ENCODE measurements around the gene UFD1.

UFD1 gene

DNA sequence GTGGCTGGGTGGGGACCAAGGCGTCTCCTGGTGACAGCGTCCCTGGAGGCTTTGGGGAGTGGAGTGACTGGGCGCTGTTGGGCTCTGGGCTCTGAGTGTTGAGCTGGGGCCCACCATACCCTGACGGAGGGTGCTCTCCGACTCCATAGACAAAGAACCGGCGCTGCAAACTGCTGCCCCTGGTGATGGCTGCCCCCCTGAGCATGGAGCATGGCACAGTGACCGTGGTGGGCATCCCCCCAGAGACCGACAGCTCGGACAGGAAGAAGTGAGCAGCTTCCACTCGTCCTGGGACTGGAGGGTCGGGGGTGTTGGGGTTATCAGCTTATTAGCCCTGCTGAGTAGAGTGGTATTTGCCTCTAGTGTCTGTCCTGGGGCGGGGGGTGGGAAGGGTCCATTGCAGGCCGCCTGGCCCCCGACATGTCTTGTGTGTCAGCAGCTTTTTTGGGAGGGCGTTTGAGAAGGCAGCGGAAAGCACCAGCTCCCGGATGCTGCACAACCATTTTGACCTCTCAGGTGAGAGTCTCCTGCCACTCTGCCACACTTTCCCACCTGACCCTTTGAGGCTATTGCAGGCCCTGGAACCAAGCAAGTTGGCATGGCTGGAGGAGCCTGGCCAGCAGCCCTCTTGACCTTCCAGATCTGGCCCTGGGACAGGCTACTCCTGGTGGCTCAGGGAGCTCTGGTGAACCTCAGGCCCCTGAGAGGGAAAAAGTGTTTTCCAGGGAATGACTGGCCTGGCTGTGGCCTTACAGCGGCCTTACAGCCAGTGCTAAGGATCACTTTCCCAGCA lies 37.6 kb upstream of the UFD1 start:
- no peak for DNase-seq (ENCODE audit: low read depth)

GRCh38 chr22:19515654-19516377 lies 36.8 kb upstream of the UFD1 start:
- DNase-seq (ENCODE audit: low read depth), result no peak

- DNase-seq (ENCODE audit: low read depth), result no peak
These were observed 36.0 kb upstream of the UFD1 start for GRCh38 chr22:19514831-19515565.

DNA sequence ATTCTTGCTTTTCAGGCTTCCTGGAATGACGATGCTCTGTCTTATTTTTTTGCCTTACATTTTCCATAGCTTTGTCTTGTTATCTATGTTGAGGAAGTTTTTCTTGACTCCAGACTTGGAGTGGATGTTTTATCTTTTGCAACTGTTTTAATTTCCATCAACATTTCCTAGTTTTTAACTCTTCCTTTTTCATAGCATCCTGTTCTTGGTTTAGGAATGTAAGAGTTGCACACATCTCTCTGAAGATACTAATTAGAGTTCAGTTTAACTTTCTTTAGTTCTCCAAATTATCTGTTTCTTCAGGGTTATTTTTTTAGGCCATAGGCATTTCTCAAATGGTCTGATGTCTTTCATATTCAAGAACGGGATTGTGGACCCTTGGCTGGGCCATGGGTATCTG lies 34.8 kb upstream of the UFD1 start:
- DNase-seq (ENCODE audit: low read depth), result no peak

GRCh38 chr22:19510919-19511341 lies 31.9 kb upstream of the UFD1 start:
- DNase-seq (ENCODE audit: low read depth), result no peak

DNA sequence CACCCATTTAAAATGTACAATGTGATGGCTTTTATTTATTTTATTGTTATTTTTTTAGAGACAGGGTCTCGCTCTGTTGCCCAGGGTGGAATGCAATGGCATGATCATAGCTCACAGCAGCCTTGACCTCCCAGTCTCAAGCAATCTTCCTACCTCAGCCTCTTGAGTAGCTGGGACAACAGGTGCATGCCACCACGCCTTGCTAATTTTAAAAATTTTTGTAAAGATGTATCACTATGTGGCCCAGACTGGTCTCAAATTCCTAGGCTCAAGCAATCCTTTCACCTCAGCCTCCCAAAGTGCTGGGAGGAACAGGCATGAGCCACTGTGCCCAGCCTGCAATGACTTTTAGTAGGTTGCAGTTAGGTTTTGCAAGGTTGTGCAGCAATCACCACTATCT lies 30.9 kb upstream of the UFD1 start:
- no peak for DNase-seq (ENCODE audit: low read depth)

- DNase-seq (ENCODE audit: low read depth), result no peak
These were observed 30.2 kb upstream of the UFD1 start for GRCh38 chr22:19509191-19509590.

DNA sequence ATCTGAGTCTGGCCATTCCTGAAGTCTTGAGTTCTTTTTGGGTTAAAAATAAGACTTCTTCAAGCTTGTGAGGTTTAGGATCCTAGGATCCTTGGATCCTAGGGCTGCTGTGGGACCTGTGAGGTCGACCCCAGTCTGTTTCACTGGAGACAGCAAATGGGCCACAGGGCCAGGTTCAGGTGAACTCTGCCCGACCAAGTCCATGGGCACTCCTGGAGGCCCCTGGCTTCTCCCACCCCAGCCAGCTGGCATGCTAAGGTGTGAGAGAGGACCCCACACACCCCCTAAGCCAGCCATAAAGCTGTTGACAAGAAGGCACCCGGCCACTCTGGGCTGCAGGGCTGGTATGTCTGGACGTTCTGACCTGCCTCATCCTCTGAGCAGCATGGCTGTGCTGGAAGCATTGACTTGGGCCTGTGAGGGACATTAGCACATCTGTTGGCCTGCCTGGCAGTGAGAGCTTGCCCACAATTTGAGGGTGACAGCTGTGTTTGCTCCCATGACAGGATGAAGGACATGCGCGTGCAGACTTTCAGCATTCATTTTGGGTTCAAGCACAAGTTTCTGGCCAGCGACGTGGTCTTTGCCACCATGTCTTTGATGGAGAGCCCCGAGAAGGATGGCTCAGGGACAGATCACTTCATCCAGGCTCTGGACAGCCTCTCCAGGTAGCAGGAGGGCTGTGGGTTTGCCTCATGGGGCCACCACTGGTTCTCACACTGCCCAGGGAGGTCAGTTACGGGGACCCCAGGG lies 29.2 kb upstream of the UFD1 start:
- no peak for DNase-seq (ENCODE audit: low read depth)

DNA sequence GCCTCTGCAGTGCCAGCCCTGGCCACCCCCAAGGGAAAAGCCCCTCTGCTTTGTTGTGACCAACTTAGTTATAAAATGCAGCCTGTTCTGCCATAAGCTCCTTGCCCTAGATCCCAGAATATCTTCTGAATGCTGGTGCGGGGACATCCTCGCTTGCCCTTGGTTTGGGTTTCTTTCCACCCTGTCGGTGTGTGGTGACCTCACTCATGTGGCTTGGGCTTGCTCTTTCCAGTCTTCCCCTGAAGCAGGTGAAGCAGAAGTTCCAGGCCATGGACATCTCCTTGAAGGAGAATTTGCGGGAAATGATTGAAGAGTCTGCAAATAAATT lies 28.5 kb upstream of the UFD1 start:
- no peak for DNase-seq (ENCODE audit: low read depth)

DNA sequence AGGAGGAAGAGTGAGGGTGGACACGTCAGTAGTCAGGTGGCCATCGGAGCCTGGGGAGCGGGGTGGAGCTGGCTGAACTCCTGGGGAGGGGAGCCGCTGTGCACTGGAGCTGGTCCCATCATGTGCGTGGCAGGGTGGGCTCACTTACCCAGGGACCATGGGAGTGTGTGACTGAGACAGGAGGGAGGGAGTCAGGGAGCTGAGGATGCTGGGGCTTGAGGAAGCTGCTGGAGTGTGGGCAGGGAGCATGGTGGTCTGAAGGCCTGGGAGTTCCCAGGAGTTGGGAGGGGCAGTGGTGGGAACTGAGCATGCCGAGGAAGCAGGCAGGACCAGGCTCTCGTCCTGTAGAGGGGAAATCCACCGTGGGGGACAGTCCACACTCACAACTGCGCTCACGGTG lies 27.2 kb upstream of the UFD1 start:
- no peak for DNase-seq (ENCODE audit: low read depth)

- DNase-seq (ENCODE audit: low read depth), result no peak
These were observed 26.7 kb upstream of the UFD1 start for GRCh38 chr22:19505735-19506126.

DNA sequence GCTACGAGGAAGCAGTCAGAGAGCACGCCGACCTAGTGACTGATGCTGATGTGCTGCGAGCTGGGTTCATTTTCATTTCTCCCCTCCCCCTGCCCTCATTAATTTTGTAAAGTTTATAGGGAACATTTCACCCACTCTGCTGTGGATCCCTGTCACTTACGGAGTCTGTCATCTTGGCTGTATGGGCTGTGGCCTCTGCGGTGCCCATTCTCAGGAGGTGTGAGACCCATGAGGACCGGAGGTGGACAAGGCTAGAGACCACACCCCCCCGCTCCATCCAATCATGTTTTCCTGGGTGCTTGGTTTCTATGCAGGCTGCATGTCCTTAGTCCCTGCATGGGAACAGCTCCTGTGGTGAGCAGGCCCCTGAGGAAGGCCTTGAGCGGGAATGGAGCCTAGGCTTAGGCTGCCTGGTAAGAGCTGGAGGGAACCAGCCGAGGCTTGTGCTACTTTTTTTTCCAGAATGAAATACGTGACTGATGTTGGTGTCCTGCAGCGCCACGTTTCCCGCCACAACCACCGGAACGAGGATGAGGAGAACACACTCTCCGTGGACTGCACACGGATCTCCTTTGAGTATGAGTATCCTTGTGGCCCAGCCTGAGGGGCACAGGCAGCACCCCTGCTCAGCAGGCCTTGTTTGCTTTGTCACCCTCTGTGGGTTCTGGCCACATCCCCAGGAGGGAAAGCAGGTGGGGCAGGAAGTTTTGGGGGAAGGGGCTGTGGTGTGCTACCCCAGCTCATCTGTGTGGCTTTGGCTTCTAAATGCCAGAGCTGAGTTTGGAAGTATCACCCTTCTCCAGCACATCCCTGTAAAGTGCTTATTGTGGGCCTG lies 26.1 kb upstream of the UFD1 start:
- DNase-seq (ENCODE audit: low read depth), result no peak

DNA sequence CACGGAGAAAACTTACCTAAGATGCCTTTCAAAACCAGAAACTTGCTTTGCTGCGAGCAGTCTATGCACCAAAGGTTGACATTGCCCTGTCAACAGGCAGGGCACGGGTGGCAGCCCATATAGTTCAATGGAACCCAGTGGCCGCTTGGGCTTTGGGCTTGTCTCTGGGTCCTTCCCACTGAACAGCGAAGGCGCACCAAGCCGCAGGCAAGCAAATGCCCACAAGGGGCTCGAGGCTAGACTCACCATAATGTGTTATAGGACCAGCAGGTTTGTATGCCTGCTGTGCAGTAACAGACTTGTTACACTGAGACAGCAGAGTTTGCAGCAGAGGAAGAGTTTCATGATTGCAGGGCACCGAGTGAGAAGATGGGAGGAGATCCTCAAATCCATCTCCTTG lies 24.9 kb upstream of the UFD1 start:
- DNase-seq (ENCODE audit: low read depth), result no peak

DNA sequence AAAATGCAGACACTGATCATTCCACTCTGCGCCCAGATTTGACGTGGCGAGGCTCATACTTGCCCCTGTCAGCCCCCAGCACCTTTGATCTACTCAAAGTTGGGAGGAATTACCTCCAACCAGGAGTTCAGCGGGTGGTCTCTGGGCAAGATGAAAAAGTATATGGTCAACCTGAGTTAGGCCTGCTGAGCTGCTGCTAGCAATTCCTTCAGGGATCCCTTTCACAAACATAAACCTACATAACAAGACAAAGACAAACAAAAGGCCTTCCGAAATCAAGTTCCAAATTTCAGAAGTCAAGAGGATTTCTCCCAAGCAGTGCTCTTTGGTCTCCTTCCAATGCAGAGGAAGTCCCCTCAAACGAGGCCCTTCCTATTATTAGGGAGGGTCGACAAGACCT lies 24.4 kb upstream of the UFD1 start:
- no peak for DNase-seq (ENCODE audit: low read depth)

DNA sequence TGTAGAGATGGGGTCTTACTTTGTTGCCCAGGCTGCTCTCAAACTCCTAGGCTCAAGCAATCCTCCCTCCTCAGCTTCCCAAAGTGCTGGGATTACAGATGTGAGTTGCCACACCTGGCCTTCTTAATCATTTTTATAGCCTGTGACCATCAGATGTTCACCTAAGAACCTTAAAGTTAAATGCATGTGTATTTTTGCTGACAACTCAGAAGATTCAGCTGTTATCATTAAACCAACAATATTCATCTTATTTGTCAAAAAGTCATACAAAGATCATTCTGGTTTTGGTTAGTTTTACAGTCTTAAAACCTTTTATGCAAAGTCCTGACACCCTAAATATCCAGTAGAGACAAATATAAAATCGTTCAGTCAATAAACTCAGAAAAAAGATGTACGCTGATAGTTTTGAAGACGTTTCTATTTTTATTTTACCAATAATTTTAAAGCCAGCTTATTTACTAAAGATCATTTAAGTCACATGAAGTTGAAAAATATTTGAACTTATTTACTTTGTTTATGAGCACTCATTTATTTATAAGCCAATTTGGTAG lies 23.0 kb upstream of the UFD1 start:
- no peak for DNase-seq (ENCODE audit: low read depth)

- DNase-seq (ENCODE audit: low read depth), result no peak
These were observed 20.9 kb upstream of the UFD1 start for GRCh38 chr22:19499880-19500242.

- no peak for DNase-seq (ENCODE audit: low read depth)
These were observed 20.4 kb upstream of the UFD1 start for GRCh38 chr22:19499236-19499879.

DNA sequence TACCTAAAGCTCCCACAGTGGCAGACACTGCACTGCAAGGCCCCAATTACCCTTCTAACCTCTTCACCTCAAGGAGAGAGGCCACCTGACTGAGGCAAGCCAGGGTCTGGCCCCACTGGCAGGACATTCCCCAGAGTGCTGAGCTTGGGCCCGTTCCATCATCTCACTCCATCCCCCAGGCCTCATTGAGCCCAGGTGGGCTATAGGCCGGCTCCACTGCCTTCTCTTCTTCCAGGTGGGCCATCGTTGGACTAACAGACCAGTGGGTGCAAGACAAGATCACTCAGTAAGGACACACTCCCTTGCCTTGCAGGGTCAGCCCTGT lies 19.8 kb upstream of the UFD1 start:
- DNase-seq (ENCODE audit: low read depth), result no peak

DNA sequence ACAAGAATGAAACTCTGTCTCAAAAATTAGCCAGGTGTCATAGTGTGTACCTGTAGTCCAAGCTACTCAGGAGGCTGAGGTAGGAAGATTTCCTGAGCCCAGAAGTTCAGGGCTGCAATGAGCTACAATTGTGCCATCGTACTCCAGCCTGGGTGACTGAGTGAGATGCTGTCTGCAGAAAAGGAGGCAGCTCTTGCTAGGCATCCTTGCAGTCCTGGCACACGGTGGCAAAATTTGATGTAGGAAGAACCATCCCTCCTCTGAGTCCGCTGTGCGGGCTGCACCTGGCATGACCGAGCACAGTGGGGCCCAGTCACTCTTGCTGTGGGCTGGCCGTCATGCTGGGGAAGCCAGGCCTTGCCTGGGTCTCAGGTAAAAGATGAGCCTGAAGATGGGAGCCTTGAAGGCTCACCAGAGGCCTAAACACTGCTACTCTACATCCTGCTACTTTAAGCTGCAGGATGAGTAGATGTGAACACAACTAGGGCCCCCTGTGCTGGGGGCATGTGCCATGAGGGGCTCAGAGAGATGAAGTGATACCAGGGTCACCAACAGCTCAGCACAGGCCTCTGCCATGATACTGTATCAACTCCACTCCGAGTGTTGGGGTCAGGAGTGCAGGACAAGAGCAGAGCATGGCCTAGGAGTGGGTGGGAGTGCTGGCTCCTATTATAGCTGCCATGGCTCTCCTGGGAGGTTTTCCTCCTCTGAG lies 19.3 kb upstream of the UFD1 start:
- no peak for DNase-seq (ENCODE audit: low read depth)

DNA sequence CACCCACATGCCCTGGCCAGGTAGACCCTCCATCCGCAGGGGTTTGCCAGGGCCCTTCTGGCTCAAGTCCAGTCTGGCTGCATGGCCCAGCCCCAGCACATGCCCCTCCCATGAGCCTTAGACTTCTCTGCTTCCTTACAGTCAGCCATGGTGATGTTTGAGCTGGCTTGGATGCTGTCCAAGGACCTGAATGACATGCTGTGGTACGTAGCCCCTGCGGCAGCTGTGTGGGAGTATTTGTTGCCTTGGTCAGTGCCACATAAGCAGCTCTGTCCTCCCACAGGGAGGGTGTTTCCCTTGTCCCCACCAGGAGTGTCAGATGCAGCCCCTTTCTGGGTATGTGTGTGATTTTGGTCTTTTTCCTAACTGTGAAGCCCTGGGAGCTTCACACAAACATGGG lies 18.3 kb upstream of the UFD1 start:
- no peak for DNase-seq (ENCODE audit: low read depth)

- no peak for DNase-seq (ENCODE audit: low read depth)
These were observed 17.3 kb upstream of the UFD1 start for GRCh38 chr22:19496324-19496630.

All from activated T-cell treated with anti-CD3 and anti-CD28 coated beads for 24 hours (primary cell).